HG03520 (cell line): ENCODE measurements around the gene LRP1B.
"Not testable (repeated sequence)": the region's sequence is repeated elsewhere in the genome, so short reads cannot be mapped to it uniquely, and the experiment has no call there.

Experiments
- ATAC-seq: cut with Tn5 transposase; IDR thresholded peaks from one replicate; pipeline ENCODE4 v1.9.1; 2021; ENCODE audit warnings: mild to moderate bottlenecking, moderate library complexity; ENCODE audit not compliant: unreplicated experiment

Gene LRP1B

GRCh38 chr2:140600116-140600515 lies 1530.7 kb downstream of the LRP1B start:
- ATAC-seq = no peak

DNA sequence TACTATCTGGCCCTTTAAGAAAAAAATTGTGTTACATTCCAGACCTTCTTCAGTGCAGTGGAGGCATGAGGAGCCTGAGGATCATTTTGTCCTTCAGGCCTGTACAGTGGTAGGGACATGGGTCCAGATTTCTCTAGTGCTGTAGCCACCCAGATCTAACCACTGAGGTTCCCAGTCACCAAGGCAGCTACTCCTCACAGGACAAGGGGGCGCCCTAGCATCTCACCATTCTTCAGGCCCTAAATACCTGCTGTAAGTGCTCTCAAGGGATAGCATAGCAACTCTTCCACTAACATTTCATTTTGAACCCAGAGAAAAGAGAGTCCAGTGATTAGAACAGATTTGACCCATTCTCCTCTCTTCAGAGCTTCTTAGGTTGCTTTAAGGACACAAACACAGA lies 1533.0 kb downstream of the LRP1B start:
- no peak for ATAC-seq

GRCh38 chr2:140597205-140597604 lies 1533.6 kb downstream of the LRP1B start:
- ATAC-seq = no peak

GRCh38 chr2:140596447-140596846 lies 1534.4 kb downstream of the LRP1B start:
- ATAC-seq = no peak

DNA sequence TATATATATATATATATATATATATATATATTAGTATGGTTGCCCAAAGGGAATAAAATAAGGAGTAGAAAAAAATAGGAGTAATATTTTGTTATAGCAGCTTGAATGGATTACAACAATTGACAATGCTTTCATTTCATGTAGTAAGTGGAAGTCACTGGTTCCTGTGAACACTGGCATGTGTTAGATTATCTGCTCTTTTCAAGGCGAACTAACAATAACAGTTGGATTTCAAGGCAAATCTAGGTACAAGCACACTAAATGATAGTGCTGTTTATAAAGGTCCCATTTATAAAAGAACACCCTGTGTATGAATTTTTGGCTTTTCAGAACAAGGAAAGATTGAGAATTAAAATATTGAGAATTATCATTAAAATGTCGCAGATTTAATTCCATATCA lies 1535.7 kb downstream of the LRP1B start:
- ATAC-seq = no peak

DNA sequence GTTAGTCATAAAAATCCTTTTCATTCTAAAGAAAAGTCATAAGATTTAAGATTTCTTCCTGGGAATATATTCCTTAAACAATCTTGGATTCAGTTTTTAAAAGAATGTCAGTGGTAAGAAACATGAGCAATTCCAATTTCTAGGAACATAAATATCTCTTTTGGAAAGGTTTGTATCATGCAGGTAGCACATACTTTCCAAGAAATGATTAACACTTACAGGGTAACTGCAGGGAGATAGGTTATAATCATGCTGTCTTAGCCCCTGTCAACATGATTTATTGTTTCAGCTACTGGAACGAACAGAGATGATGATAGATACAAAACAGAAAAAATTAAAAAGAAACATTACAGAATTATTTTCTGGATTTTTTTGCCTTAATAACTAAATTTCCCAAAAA lies 1537.7 kb downstream of the LRP1B start:
- no peak for ATAC-seq

GRCh38 chr2:140589696-140590095 lies 1541.1 kb downstream of the LRP1B start:
- no peak for ATAC-seq

DNA sequence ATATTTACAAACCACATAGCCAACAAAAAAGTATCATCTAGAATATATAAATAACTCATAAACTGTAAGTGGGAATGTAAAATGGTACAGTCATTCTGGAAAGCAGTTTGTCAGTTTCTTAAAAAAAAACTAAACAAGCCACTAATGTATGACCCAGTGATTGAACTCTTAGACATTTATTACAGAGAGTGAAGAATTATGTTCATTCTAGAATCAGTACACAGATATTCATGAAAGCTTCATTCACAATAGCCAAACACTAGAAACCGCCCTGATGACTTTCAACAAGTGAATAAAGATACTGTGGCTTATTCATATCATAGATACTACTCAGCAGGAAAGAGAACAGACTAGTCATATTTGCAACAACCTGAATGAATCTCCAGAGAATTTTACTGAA lies 1541.5 kb downstream of the LRP1B start:
- ATAC-seq = no peak

GRCh38 chr2:140586379-140586778 lies 1544.4 kb downstream of the LRP1B start:
- peak; percentile 99 for ATAC-seq

DNA sequence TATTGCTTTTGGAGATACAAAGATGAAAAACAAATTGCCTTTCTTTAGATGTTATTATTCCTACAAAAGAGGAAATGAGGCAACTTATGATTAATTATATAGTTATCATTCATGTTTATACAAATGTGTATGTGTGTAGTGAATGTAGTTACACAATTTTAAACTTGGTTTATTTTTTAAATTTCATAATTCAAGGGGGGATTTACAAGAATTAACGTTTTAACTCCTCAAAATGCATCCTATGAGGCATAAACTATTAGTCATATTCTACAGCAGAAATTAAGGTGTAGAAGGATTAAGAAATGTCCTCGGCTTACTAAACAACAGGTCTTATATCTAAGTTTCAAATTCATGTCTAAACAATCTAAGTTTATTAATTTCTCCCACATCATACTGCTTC lies 1545.8 kb downstream of the LRP1B start:
- ATAC-seq = no peak

DNA sequence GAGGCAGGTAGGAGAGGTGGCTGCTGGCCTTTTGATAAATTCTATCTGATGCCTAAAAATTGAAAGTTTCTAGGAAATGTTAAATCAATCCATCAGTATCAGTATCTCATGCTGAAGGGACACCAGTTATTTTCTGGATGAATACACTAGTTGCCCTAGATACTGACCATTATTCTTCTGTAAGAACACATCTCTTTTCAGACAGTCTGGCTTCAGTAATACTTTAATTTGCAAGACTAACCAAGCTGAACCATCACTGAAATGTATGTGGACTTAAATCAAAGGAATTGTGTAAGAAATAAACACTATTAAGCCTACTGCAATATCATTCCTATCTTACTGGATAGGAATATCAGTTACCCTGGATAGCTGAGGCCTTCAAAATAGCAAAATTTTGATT lies 1546.3 kb downstream of the LRP1B start:
- no peak for ATAC-seq

DNA sequence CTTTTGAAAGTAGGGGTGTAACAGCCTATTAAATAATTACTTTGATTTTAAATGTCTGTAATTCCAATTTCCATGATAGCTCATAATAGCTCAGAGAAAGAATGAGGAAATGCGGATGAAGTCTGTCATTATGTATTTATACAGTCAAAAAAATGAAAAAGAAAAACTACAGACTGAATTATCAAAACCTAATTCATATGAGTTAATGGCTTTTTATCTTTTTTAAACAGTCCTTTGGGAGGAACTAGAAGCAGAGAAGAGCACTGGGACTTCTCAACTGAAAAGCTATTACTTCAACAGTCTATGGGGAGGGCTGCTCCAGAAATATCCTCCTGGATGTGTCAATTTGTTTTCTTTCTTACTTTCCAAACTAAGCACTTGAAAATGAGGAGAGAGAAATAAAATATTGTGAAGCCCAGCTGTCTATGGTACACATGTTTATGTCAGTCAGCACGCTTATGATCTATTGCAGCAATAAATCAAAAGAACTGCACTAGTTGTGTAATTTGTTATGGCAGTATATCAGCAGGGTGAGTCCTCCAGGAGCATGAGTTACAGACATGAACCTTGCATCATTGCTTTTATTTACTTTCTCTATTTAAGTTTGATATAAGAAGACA lies 1550.2 kb downstream of the LRP1B start:
- no peak for ATAC-seq

DNA sequence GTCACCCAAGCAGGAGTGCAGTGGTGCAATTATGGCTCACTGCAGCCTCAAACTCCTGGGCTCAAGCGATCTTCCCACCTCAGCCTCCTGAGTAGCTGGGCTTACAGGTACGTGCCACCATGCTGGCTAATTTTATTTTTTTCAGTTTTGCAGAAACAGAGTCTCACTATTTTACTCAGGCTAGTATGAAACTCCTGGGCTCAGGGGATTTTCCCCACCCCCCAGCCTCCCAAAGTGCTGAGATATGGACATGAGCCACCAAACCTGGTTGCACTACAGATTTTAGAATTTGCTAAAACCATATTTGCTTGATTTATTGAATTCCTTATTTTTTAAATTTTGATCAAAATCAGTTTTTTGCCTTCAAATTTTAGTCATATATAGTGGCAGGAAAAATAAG lies 1553.4 kb downstream of the LRP1B start:
- no peak for ATAC-seq

DNA sequence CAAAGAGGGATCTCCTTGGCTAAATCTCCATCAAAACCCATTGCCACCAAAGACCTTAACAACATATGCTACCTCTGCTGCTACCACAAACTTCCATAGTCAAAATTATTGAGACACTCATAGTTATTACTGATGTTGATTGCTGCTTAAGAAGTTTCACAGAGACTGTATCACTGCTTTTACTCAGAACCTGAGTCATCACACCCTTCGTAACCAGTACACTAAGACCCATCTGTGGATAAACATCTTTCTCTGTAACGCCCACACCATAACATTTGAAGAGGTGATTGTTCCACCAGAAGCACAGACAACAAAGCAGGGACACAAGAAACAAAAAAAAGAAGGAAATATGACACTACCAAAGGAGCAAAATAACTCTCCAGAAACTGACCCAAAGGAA lies 1563.1 kb downstream of the LRP1B start:
- ATAC-seq = no peak

GRCh38 chr2:140565756-140566155 lies 1565.1 kb downstream of the LRP1B start:
- no peak for ATAC-seq

- ATAC-seq = no peak
Measured at GRCh38 chr2:140555701-140556100, 1575.1 kb downstream of the LRP1B start.

GRCh38 chr2:140552634-140553033 lies 1578.2 kb downstream of the LRP1B start:
- ATAC-seq = no peak

DNA sequence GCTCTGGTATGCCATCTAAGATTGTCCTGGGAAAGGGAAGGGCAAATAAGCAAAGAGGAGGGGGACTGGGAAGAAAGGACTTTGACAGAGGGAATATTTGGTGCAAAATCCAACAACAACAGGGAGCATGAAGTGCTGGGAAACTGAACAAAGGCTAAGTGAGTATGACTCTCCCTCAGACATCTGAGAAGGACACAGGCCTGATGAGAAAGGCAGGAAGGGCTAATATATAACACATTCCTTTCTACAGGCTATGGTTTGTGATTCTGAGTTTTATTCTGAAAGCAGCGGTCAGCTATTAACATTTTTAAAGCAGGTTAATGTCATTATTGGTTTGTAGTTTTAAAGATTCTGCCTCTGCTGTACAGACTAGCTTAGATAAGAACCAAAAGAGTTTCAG lies 1579.5 kb downstream of the LRP1B start:
- ATAC-seq = no peak

- ATAC-seq = no peak
Measured at GRCh38 chr2:140550821-140551220, 1580.0 kb downstream of the LRP1B start.

GRCh38 chr2:140544769-140545168 lies 1586.0 kb downstream of the LRP1B start:
- not testable (repeated sequence) for ATAC-seq

- no peak for ATAC-seq
Measured at GRCh38 chr2:140542627-140543026, 1588.2 kb downstream of the LRP1B start.

- ATAC-seq = no peak
Measured at GRCh38 chr2:140539242-140539875, 1591.5 kb downstream of the LRP1B start.

- ATAC-seq = no peak
Measured at GRCh38 chr2:140529706-140530105, 1601.1 kb downstream of the LRP1B start.
